H1 (cell line): ENCODE measurements around the gene ABHD15. TPM values are rescaled to one million over a fixed set of nuclear protein-coding genes. Genes with fewer than 3 reads are reported as not detected.

Source experiments
- CTCF ChIA-PET: fragments of 300-600 bp; sonication (Branson Sonifier 250); formaldehyde crosslinking; loops from one replicate; lab custom pipeline; 2021; ENCODE audit not compliant: partially characterized antibody; lab: Charles Lee
- POLR2A ChIA-PET: fragments of 300-600 bp; sonication (Branson Sonifier 250); formaldehyde crosslinking; loops from one replicate; lab custom pipeline; 2021; ENCODE audit warnings: inconsistent platforms; ENCODE audit not compliant: partially characterized antibody; lab: Charles Lee
- DNase-seq, 2 experiments: peaks; one replicate each; pipeline versions ENCODE4 v3.0.0 to v3.0.0-alpha.2; 2010 to 2022; ENCODE audit warnings: low spot score in 2 of 2, low read depth in 1 of 2, mixed read lengths in 1 of 2
- FAIRE-seq: peaks from 2 replicates; lab custom pipeline; 2011; peaks lifted over from hg19 to GRCh38; lab: Jason Lieb, UNC
- H2AFZ ChIP-seq: 2 replicates; pipeline ENCODE4 v1.8.1; 2012; ENCODE audit warnings: low read length, inconsistent platforms
- H2AK5ac ChIP-seq: 2 replicates; pipeline ENCODE4 v1.6.1; 2013; ENCODE audit warnings: low read depth, low read length
- H2BK120ac ChIP-seq: replicated peaks from 2 replicates; pipeline ENCODE3; 2013; ENCODE audit warnings: low read depth, low read length, inconsistent platforms
- H2BK12ac ChIP-seq: 2 replicates; pipeline ENCODE4 v1.6.1; 2013; ENCODE audit warnings: low read depth, low read length
- H2BK15ac ChIP-seq: 2 replicates; pipeline ENCODE4 v1.6.1; 2013; ENCODE audit warnings: low read length
- H2BK20ac ChIP-seq: 2 replicates; pipeline ENCODE4 v1.6.1; 2013; ENCODE audit warnings: low read length
- H2BK5ac ChIP-seq: 2 replicates; pipeline ENCODE4 v1.6.1; 2013; ENCODE audit warnings: low read depth, low read length
- H3K14ac ChIP-seq: 2 replicates; pipeline ENCODE4 v1.6.1; 2013; ENCODE audit warnings: inconsistent platforms; ENCODE audit not compliant: insufficient read length
- H3K18ac ChIP-seq: 2 replicates; pipeline ENCODE4 v1.6.1; 2013; ENCODE audit warnings: low read length; ENCODE audit errors: extremely low read depth
- H3K23ac ChIP-seq: 2 replicates; pipeline ENCODE4 v1.6.1; 2013; ENCODE audit warnings: inconsistent platforms; ENCODE audit not compliant: insufficient read length
- H3K23me2 ChIP-seq: 2 replicates; pipeline ENCODE4 v1.6.1; 2013; ENCODE audit warnings: low read depth, low read length
- H3K27ac ChIP-seq: 2 replicates; pipeline ENCODE4 v1.6.1; 2011; ENCODE audit warnings: low read depth, low read length, inconsistent platforms
- H3K27me3 ChIP-seq, 4 experiments: replicated peaks in 1 of 4; 1 replicate in 1 of 4; 2 replicates in 3 of 4; pipeline versions ENCODE4 v1.6.1 to v1.8.1; 2011 to 2013; ENCODE audit warnings: low read length in 3 of 4, mild to moderate bottlenecking in 3 of 4, inconsistent platforms in 2 of 4, mixed read lengths in 2 of 4, moderate library complexity in 1 of 4; ENCODE audit not compliant: control insufficient read depth in 3 of 4, insufficient read depth in 3 of 4; ENCODE audit errors: extremely low read depth in 1 of 4
- H3K36me3 ChIP-seq, 4 experiments: 2 replicates each; pipeline versions ENCODE4 v1.6.1 to v1.8.1; 2011 to 2013; ENCODE audit warnings: mild to moderate bottlenecking in 4 of 4, low read length in 3 of 4, moderate library complexity in 2 of 4, control low read depth in 1 of 4, inconsistent platforms in 1 of 4; ENCODE audit not compliant: insufficient read depth in 4 of 4, control insufficient read depth in 2 of 4
- H3K4ac ChIP-seq: replicated peaks from 2 replicates; pipeline ENCODE3; 2013; ENCODE audit warnings: low read length, low read depth, mixed read lengths, inconsistent platforms; ENCODE audit not compliant: insufficient read length
- H3K4me1 ChIP-seq, 4 experiments: replicated peaks in 1 of 4; 1 replicate in 1 of 4; 2 replicates in 3 of 4; pipeline versions ENCODE4 v1.6.1 to v1.8.1; 2011 to 2013; ENCODE audit warnings: low read length in 3 of 4, inconsistent platforms in 2 of 4, mixed read lengths in 1 of 4; ENCODE audit not compliant: insufficient read depth in 4 of 4, control insufficient read depth in 3 of 4
- H3K4me2 ChIP-seq, 2 experiments: 2 replicates each; pipeline versions ENCODE4 v1.6.1 to v1.8.1; 2011 to 2013; ENCODE audit warnings: low read depth in 2 of 2, low read length in 2 of 2, control low read depth in 1 of 2, inconsistent platforms in 1 of 2, mild to moderate bottlenecking in 1 of 2; ENCODE audit not compliant: insufficient read depth in 1 of 2
- H3K4me3 ChIP-seq, 4 experiments: fragments of 200-600, 300-600 bp in 1 of 4; sonication (generic), shearing (Covaris generic), sonication (Bioruptor Twin) in 1 of 4; 2 replicates each; pipeline versions ENCODE4 v1.5.1 to v1.8.1; 2011 to 2016; ENCODE audit warnings: low read length in 4 of 4, low read depth in 3 of 4, control low read depth in 2 of 4, inconsistent platforms in 2 of 4, mild to moderate bottlenecking in 2 of 4, mixed read lengths in 1 of 4, moderate library complexity in 1 of 4; ENCODE audit not compliant: insufficient read depth in 2 of 4; ENCODE audit errors: extremely low read depth in 1 of 4
- H3K56ac ChIP-seq: replicated peaks from 2 replicates; pipeline ENCODE3; 2013; ENCODE audit warnings: low read depth, mild to moderate bottlenecking, mixed read lengths, low read length, inconsistent platforms; ENCODE audit not compliant: insufficient read length
- H3K79me1 ChIP-seq: 2 replicates; pipeline ENCODE4 v1.6.1; 2013; ENCODE audit warnings: low read depth, low read length, control low read depth
- H3K79me2 ChIP-seq, 2 experiments: 2 replicates each; pipeline versions ENCODE4 v1.6.1 to v1.8.1; 2012 to 2013; ENCODE audit warnings: low read length in 2 of 2, mild to moderate bottlenecking in 2 of 2, inconsistent platforms in 1 of 2; ENCODE audit not compliant: insufficient read depth in 2 of 2, control insufficient read depth in 1 of 2
- H3K9ac ChIP-seq, 4 experiments: replicated peaks in 1 of 4; 1 replicate in 1 of 4; 2 replicates in 3 of 4; pipeline versions ENCODE4 v1.6.1 to v1.8.1; 2011 to 2013; ENCODE audit warnings: low read depth in 3 of 4, low read length in 3 of 4, control low read depth in 2 of 4, mild to moderate bottlenecking in 2 of 4, moderate library complexity in 2 of 4, inconsistent platforms in 1 of 4; ENCODE audit errors: extremely low read depth in 1 of 4
- H3K9me3 ChIP-seq, 2 experiments: 2 replicates each; pipeline versions ENCODE4 v1.6.1 to v1.8.1; 2012 to 2013; ENCODE audit warnings: mild to moderate bottlenecking in 2 of 2, moderate library complexity in 2 of 2, control low read depth in 1 of 2, inconsistent platforms in 1 of 2, low read depth in 1 of 2, low read length in 1 of 2, mixed read lengths in 1 of 2; ENCODE audit not compliant: insufficient read depth in 2 of 2
- H4K20me1 ChIP-seq, 2 experiments: replicated peaks in 1 of 2; 2 replicates each; pipeline versions ENCODE3 to v1.8.1; 2011 to 2013; ENCODE audit warnings: inconsistent platforms in 2 of 2, low read length in 2 of 2, mild to moderate bottlenecking in 1 of 2; ENCODE audit not compliant: insufficient read depth in 2 of 2, control insufficient read depth in 1 of 2
- H4K5ac ChIP-seq: 2 replicates; pipeline ENCODE4 v1.6.1; 2013; ENCODE audit warnings: low read length, low read depth, mixed read lengths, inconsistent platforms; ENCODE audit not compliant: insufficient read length
- H4K8ac ChIP-seq: 2 replicates; pipeline ENCODE4 v1.8.0; 2013; ENCODE audit warnings: mild to moderate bottlenecking, moderate library complexity, low read length, inconsistent platforms; ENCODE audit not compliant: insufficient read depth; ENCODE audit errors: extremely low read depth
- H4K91ac ChIP-seq: replicated peaks from 2 replicates; pipeline ENCODE3; 2013; ENCODE audit warnings: low read length, mixed read lengths, inconsistent platforms; ENCODE audit not compliant: insufficient read length
- ASH2L ChIP-seq: fragments of 200-600, 300-600 bp; sonication (generic); IDR thresholded peaks from one replicate; pipeline ENCODE4 v1.7.1; 2017; ENCODE audit warnings: low read length
- CTBP2 ChIP-seq: IDR thresholded peaks from 2 replicates; pipeline ENCODE4 v1.7.0; 2011; ENCODE audit warnings: borderline replicate concordance, mild to moderate bottlenecking, moderate library complexity, mixed read lengths, low read length; ENCODE audit not compliant: insufficient read depth, insufficient read length
- FOSL1 ChIP-seq: IDR thresholded peaks from 2 replicates; pipeline ENCODE4 v1.6.1; 2011; ENCODE audit warnings: mild to moderate bottlenecking, low read depth, low read length, moderate library complexity; ENCODE audit not compliant: insufficient read depth
- HDAC2 ChIP-seq, 2 experiments: fragments of 300-600 bp in 1 of 2; sonication (generic) in 1 of 2; IDR thresholded peaks; 2 replicates each; pipeline ENCODE4 v1.6.1; 2011 to 2012; ENCODE audit warnings: low read depth in 2 of 2, low read length in 2 of 2, mild to moderate bottlenecking in 2 of 2, moderate library complexity in 2 of 2, borderline replicate concordance in 1 of 2, inconsistent platforms in 1 of 2
- HDAC6 ChIP-seq: IDR thresholded peaks from one replicate; pipeline ENCODE4 v1.7.1; 2012; ENCODE audit warnings: low read depth, mild to moderate bottlenecking, inconsistent platforms, low read length, moderate library complexity
- KDM5A ChIP-seq: fragments of 200-600 bp; IDR thresholded peaks from 2 replicates; pipeline ENCODE4 v1.7.1; 2012; ENCODE audit warnings: mild to moderate bottlenecking, low read length, inconsistent platforms, mixed read lengths
- POLR2AphosphoS5 ChIP-seq: IDR thresholded peaks from 2 replicates; pipeline ENCODE4 v1.6.1; 2011; ENCODE audit warnings: low read depth, low read length
- POU5F1 ChIP-seq: IDR thresholded peaks from 2 replicates; pipeline ENCODE4 v1.6.1; 2011; ENCODE audit warnings: low read depth, mild to moderate bottlenecking, low read length, moderate library complexity
- RXRA ChIP-seq: IDR thresholded peaks from 2 replicates; pipeline ENCODE4 v1.6.1; 2011; ENCODE audit warnings: low read depth, mild to moderate bottlenecking, low read length, moderate library complexity; ENCODE audit not compliant: insufficient read depth
- SAP30 ChIP-seq: fragments of 300-600 bp; sonication (generic); IDR thresholded peaks from 2 replicates; pipeline ENCODE4 v1.7.1; 2012; ENCODE audit warnings: low read length, moderate library complexity, mild to moderate bottlenecking, inconsistent platforms; ENCODE audit not compliant: insufficient read depth, insufficient replicate concordance
- SIRT6 ChIP-seq: IDR thresholded peaks from one replicate; pipeline ENCODE4 v1.7.1; 2012; ENCODE audit warnings: low read length, inconsistent platforms
- SP4 ChIP-seq: IDR thresholded peaks from 2 replicates; pipeline ENCODE4 v1.6.1; 2012; ENCODE audit warnings: low read length, inconsistent platforms
- SUZ12 ChIP-seq: fragments of 200-600 bp; sonication (generic); IDR thresholded peaks from 2 replicates; pipeline ENCODE4 v1.6.1; 2012; ENCODE audit warnings: mild to moderate bottlenecking, inconsistent platforms, low read length, moderate library complexity, mixed read lengths
- TBP ChIP-seq: IDR thresholded peaks from 2 replicates; pipeline ENCODE4 v1.6.1; 2011; ENCODE audit warnings: low read depth, low read length, improper control_type of control experiment
- WGBS, 2 experiments: shearing (Covaris generic) in 1 of 2; methylation state at CpG; one replicate each; pipeline versions ENCODE4 v1.1.6 to v1.1.7; 2013 to 2015; ENCODE audit warnings: low lambda C conversion rate in 2 of 2, mixed read lengths in 2 of 2, inconsistent platforms in 1 of 2, low coverage in 1 of 2, missing lambda C conversion rate in 1 of 2; ENCODE audit not compliant: insufficient replicate concordance in 2 of 2, insufficient coverage in 1 of 2, insufficient read length in 1 of 2; ENCODE audit errors: extremely low coverage in 1 of 2, missing lambda C conversion rate in 1 of 2; 5-methylcytosine and 5-hydroxymethylcytosine counted together
- polyA plus RNA-seq, 7 experiments: library from polyadenylated mRNA; depleted of rRNA in 3 of 7; stranded (reverse) in 5 of 7; unstranded in 2 of 7; fragments of >200 nt in 5 of 7; fragments of 200-250 nt in 2 of 7; gene quantifications; 1 replicate in 5 of 7; 2 replicates in 1 of 7; 4 replicates in 1 of 7; pipeline versions ENCODE4 v1.2.1 to v1.2.3, GENCODE V29; 2011 to 2013; ENCODE audit warnings: missing spikeins in 2 of 7, mixed read lengths in 2 of 7
- total RNA-seq: library from RNA; stranded (reverse); fragmentation: NEBNext Ultra II Directional; extraction: Animal tissue kit (Norgen Biotek cat#: 25700); gene quantifications from 2 replicates; pipeline ENCODE4 v1.2.1, GENCODE V29; 2021

ABHD15 gene
- total and polyA plus RNA-seq, 2 of the 8 experiments (the other 6 are each of a cell fraction or from before 2014, with no cell fraction given), result 0.88 to 1.7 TPM

DNA sequence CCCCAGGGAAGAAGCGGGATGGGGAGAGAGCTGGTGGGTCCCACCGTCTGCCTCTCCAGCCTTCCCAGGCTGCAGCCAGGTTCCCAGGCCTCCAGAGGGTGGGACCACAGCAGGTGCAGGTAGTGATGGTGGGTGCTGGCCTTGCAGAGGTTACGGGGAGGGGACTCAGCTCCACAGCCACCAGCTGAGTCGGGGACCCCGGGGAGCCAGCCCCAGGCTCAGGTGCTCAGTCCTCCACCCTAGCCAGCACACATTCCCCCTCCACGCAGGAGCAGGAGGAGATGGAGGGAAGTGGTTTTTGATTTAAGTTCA lies 6.7 kb upstream of the ABHD15 start:
- Histone ChIP-seq H2BK20ac (no peak overlapping the region), H2BK15ac (no peak overlapping the region), H3K23me2 (peaks cover 7% of the 10 kb centered on the region), H3K4me2 (no peak overlapping the region), H2AFZ (no peak overlapping the region), H3K9ac (no peak overlapping the region), H2BK5ac (no peak overlapping the region), H3K4ac (no peak overlapping the region), H3K4me1 (peaks cover 0 to 6% (median 6%) of the 10 kb centered on the region in 4 experiments; a peak in 5 of 7 replicates), H3K23ac (no peak overlapping the region), H3K27ac (no peak overlapping the region), H3K18ac (no peak overlapping the region), H2AK5ac (no peak overlapping the region), H3K79me1 (no peaks in the 10 kb centered on the region), H2BK120ac (no peak overlapping the region), H4K5ac (no peak overlapping the region), H4K91ac (no peak overlapping the region), H4K20me1 (peaks cover 1 to 3% of the 10 kb centered on the region in 2 experiments), H2BK12ac (no peak overlapping the region), H3K14ac (no peak overlapping the region), H3K27me3 (peaks cover 0 to 11% (median 5%) of the 10 kb centered on the region in 4 experiments; a peak in 4 of 7 replicates), H3K9me3 (no peaks in the 10 kb centered on the region), H3K56ac (no peak overlapping the region), H3K79me2 (no peaks in the 10 kb centered on the region), H3K36me3 (peaks cover 9 to 27% (median 14%) of the 10 kb centered on the region in 4 experiments; a peak in 6 of 8 replicates), H4K8ac (peak overlapping the region; percentile 78), H3K4me3 (no peak overlapping the region)
- WGBS, 2 experiments, result 90% methylated on average over 6 of the region's 6 CpGs; no CpG with 5 or more reads in 1 of the 2 experiments
- no peak for DNase-seq
- CTCF ChIA-PET, result interaction anchor here (0.6 to 15.3 kb wide), 21 partner anchors 9 to 977 kb away, joined by 3 to 167 read pairs (median 4); partner anchors contain the start of genes ANKRD13B and CORO6
- FAIRE-seq, result no peak
- POLR2A ChIA-PET, result interaction anchor here (1.1 to 1.5 kb wide), 9 partner anchors 8 to 279 kb away, joined by 3 to 9 read pairs (median 3); partner anchors contain the start of genes ANKRD13B and NUFIP2
- no peak for TF ChIP-seq SUZ12
- TF ChIP-seq POU5F1, result no peak
- TF ChIP-seq POLR2AphosphoS5, result no peak
- TF ChIP-seq ASH2L, result no peak
- TF ChIP-seq SP4, result no peak
- TF ChIP-seq CTBP2, result no peak
- TF ChIP-seq KDM5A, result no peak
- no peak for TF ChIP-seq SIRT6
- no peak for TF ChIP-seq HDAC2 (IDR thresholded peaks at IDR 0.05; ENCODE audit: borderline replicate concordance in 1 of 2, low read depth in 2 of 2, low read length in 2 of 2)
- TF ChIP-seq TBP, result no peak
- TF ChIP-seq SAP30, result no peak
- TF ChIP-seq FOSL1, result no peak
- no peak for TF ChIP-seq RXRA
- no peak for TF ChIP-seq HDAC6
